Upper lobe of left lung (tissue), 4 donors: ENCODE results near the gene SLC17A8.

Source experiments
- CTCF ChIP-seq, 6 experiments: fragments of 450-650 bp in 4 of 6; fragments of 200-600 bp in 2 of 6; sonication (generic) in 2 of 6; IDR thresholded peaks; one replicate each; pipeline ENCODE4 v1.5.1; 2016 to 2019; ENCODE audit warnings: antibody characterized with exemption in 6 of 6
- POLR2A ChIP-seq, 4 donors: fragments of 450-650 bp; IDR thresholded peaks; one replicate each; pipeline ENCODE4 v1.5.1; 2016 to 2017; ENCODE audit warnings: antibody characterized with exemption in 4 of 4, mild to moderate bottlenecking in 2 of 4

- TF ChIP-seq CTCF (IDR thresholded peaks at IDR 0.05): no peak
- TF ChIP-seq POLR2A (IDR thresholded peaks at IDR 0.05): no peak
These were observed 31.5 kb downstream of the SLC17A8 start for GRCh38 chr12:100388382-100388781.
